AG04450 (cell line): ENCODE measurements around the gene CLDN10. TPM values are rescaled to one million over a fixed set of nuclear protein-coding genes. Genes with fewer than 3 reads are reported as not detected.

Source experiments
- CTCF ChIA-PET: fragments of 300-600, 350-600 bp; formaldehyde crosslinking; extraction: SDS; loops from one replicate; lab custom pipeline; 2022; ENCODE audit warnings: antibody characterized with exemption, inconsistent platforms; lab: Charles Lee
- POLR2A ChIA-PET: fragments of 350-600 bp; formaldehyde crosslinking; extraction: SDS; loops from one replicate; lab custom pipeline; 2021; ENCODE audit warnings: antibody characterized with exemption, inconsistent platforms; lab: Yijun Ruan, JAX
- DNase-seq: peaks from one replicate; pipeline ENCODE4 v3.0.0-alpha.2; 2011; ENCODE audit warnings: low read depth, low spot score
- H3K27ac ChIP-seq: one replicate; pipeline ENCODE4 v1.5.1; 2012; ENCODE audit warnings: low read depth, low read length, control low read depth
- H3K27me3 ChIP-seq: one replicate; pipeline ENCODE4 v1.6.0; 2012; ENCODE audit warnings: low read length; ENCODE audit not compliant: control insufficient read depth, insufficient read depth
- H3K4me3 ChIP-seq: 2 replicates; pipeline ENCODE4 v1.5.1; 2011; ENCODE audit warnings: mild to moderate bottlenecking, low read depth, low read length, control low read depth
- H3K9me3 ChIP-seq: 2 replicates; pipeline ENCODE4 v1.5.1; 2012; ENCODE audit warnings: low read length; ENCODE audit not compliant: control insufficient read depth, insufficient read depth
- polyA minus RNA-seq: library from RNA; depleted of rRNA, polyadenylated mRNA; stranded (reverse); fragments of >200 nt; gene quantifications from 2 replicates; pipeline ENCODE4 v1.2.3, GENCODE V29; 2011; rRNA and poly(A)+ RNA removed
- polyA plus RNA-seq: library from polyadenylated mRNA; depleted of rRNA; stranded (reverse); fragments of >200 nt; gene quantifications from 2 replicates; pipeline ENCODE4 v1.2.3, GENCODE V29; 2011; rRNA removed
- TF ChIP-seq, protein P1 (sequence below): IDR thresholded peaks from 2 replicates; pipeline ENCODE4 v1.5.1; 2011; ENCODE audit warnings: low read depth, low read length, control low read depth, inconsistent platforms

The CLDN10 gene, protein sequence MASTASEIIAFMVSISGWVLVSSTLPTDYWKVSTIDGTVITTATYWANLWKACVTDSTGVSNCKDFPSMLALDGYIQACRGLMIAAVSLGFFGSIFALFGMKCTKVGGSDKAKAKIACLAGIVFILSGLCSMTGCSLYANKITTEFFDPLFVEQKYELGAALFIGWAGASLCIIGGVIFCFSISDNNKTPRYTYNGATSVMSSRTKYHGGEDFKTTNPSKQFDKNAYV
- not detected in 2 replicates for polyA plus RNA-seq
- polyA minus RNA-seq: not detected in 2 replicates

DNA sequence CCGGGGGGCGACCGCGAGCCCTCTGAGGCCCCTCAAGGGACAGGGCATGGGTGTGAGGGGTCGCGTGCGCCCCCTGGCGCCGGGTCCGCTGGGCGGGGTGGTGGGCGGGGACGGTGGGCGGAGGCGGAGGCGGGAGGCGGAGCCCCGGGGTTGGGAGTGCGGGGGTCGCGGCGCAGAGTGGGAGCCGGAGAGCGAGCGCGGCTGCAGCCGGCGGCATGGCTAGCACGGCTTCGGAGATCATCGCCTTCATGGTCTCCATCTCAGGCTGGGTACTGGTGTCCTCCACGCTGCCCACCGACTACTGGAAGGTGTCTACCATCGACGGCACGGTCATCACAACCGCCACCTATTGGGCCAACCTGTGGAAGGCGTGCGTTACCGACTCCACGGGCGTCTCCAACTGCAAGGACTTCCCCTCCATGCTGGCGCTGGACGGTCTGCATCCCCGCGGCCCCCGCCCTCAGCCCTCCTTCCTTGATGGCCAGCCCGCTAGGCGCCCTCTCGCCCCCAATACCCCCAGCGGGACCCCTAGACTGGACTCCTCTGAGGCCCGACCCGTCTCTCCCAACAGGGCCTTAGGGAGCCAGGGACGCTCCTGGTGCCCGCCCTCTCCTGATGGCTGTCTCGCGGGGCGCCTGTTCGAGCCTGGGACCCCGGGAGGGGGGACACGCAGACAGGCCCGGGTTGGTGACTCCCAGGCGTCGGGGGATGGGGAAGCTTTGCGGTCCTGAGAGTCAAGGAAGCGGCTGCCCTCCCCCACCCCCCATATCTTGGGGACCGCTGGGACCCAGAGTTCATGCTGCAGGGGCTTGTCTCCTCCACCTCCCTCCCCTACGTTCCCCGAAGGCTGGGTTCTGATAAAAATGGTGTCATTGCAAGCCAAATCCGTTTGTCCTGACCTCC lies at the start of gene CLDN10:
Gene CLDN10, plus strand, starts transcription at position 182 of the 903 bp plus-strand sequence. Its CDS starts 34 bp downstream, at position 216.
- no peak for DNase-seq
- H3K27me3 ChIP-seq: peaks cover 62% of the 10 kb centered on the region
- TF ChIP-seq, protein P1, sequence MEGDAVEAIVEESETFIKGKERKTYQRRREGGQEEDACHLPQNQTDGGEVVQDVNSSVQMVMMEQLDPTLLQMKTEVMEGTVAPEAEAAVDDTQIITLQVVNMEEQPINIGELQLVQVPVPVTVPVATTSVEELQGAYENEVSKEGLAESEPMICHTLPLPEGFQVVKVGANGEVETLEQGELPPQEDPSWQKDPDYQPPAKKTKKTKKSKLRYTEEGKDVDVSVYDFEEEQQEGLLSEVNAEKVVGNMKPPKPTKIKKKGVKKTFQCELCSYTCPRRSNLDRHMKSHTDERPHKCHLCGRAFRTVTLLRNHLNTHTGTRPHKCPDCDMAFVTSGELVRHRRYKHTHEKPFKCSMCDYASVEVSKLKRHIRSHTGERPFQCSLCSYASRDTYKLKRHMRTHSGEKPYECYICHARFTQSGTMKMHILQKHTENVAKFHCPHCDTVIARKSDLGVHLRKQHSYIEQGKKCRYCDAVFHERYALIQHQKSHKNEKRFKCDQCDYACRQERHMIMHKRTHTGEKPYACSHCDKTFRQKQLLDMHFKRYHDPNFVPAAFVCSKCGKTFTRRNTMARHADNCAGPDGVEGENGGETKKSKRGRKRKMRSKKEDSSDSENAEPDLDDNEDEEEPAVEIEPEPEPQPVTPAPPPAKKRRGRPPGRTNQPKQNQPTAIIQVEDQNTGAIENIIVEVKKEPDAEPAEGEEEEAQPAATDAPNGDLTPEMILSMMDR: no peak
- ChIA-PET CTCF (no interaction called here), POLR2A (no interaction called here)
- H3K27ac ChIP-seq: no peak within 1 kb of the TSS
- H3K4me3 ChIP-seq: no peak within 1 kb of the TSS
- H3K9me3 ChIP-seq: peaks cover 9% of the 10 kb centered on the region

DNA sequence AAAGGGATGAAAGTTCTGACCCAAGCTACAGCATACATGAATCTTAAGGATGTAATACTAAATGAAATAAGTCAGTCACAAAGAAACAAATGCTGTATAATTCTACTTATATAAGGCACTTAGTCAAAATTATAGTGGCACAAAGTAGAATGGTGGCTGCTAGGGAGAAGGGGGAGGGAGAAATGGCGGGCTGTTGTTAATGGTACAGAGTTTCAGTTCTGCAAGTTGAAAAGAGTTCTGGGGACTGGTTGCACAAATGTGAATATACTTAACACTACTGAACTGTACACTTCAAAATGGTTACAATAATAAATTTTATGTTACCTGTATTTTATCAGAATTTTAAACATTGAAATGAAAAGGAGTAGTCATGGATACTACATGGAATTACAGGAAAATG lies 48.9 kb upstream of the CLDN10 start:
- Histone ChIP-seq H3K27me3 (peaks cover 9% of the 10 kb centered on the region), H3K9me3 (no peaks in the 10 kb centered on the region), H3K4me3 (no peak overlapping the region), H3K27ac (no peak overlapping the region)
- POLR2A ChIA-PET: no interaction called here
- TF ChIP-seq, protein P1: no peak
- CTCF ChIA-PET: no interaction called here
- DNase-seq: no peak

DNA sequence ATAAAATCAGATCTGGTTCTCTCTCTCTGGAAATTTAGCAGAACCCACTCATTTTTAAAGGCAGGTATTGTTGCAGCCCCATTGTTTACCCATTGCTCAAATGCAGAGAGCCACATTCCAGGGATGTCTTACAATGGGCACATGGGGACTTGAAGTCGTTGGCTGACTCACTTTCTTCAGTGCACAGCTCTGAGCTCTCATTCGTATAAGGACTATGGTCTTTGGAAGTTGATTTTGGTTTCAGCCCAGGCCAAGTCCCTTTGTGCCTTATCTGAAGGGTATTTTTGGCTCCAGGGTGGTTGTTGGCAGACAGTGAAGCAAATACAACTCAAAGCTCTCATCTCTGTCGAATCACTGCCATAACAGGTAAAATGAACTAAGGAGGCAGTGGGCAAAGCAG lies 47.3 kb upstream of the CLDN10 start:
- CTCF ChIA-PET: interaction anchor here (0.6 to 1.1 kb wide), 2 partner anchors 10 to 147 kb away, joined by 3 read pairs; no protein-coding TSS in a partner anchor
- H3K27ac ChIP-seq: no peak overlapping the region
- H3K4me3 ChIP-seq: no peak overlapping the region
- TF ChIP-seq, protein P1: no peak
- H3K9me3 ChIP-seq: no peaks in the 10 kb centered on the region
- peaks cover 9% of the 10 kb centered on the region for H3K27me3 ChIP-seq
- POLR2A ChIA-PET: no interaction called here
- DNase-seq: no peak

DNA sequence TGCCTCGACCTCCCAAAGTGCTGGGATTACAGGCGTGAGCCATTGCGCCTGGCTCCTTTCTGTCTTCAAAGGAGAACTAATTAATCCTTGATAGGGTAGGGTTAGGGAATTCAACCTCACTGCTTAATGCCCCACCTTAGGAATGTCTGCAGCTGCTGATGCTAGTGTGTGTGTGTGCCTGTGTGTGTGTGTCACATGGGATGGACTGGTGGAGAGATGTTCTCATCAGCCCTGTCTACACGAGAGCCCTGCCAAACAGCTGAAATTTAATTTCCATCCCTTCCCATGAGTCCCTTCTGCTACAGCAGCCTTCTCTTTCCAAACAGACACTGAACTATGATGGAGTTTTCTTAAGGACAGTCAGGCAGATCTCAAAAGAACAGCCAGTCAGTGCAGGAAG lies 46.5 kb upstream of the CLDN10 start:
- TF ChIP-seq, protein P1: no peak
- Histone ChIP-seq H3K27me3 (peaks cover 9% of the 10 kb centered on the region), H3K27ac (no peak overlapping the region), H3K9me3 (no peaks in the 10 kb centered on the region), H3K4me3 (no peak overlapping the region)
- DNase-seq: no peak
- CTCF ChIA-PET: interaction anchor here (0.6 kb wide), 1 partner anchor 147 kb away, joined by 3 read pairs; no protein-coding TSS in a partner anchor
- POLR2A ChIA-PET: no interaction called here
